C4-2B (cell line): Measurements from ENCODE around the gene HEXD.

ENCODE experiments used
- H3K27ac ChIP-seq: fragments of 450-650 bp; 2 replicates; pipeline ENCODE4 v1.5.1; 2017
- ZFX ChIP-seq: fragments of 450-650 bp; IDR thresholded peaks from 2 replicates; pipeline ENCODE4 v1.6.1; 2017
- TF ChIP-seq, protein P1 (sequence below): fragments of 450-650 bp; conservative IDR thresholded peaks from 2 replicates; pipeline ENCODE4 v1.5.1; 2017; ENCODE audit warnings: mild to moderate bottlenecking

The HEXD gene

DNA sequence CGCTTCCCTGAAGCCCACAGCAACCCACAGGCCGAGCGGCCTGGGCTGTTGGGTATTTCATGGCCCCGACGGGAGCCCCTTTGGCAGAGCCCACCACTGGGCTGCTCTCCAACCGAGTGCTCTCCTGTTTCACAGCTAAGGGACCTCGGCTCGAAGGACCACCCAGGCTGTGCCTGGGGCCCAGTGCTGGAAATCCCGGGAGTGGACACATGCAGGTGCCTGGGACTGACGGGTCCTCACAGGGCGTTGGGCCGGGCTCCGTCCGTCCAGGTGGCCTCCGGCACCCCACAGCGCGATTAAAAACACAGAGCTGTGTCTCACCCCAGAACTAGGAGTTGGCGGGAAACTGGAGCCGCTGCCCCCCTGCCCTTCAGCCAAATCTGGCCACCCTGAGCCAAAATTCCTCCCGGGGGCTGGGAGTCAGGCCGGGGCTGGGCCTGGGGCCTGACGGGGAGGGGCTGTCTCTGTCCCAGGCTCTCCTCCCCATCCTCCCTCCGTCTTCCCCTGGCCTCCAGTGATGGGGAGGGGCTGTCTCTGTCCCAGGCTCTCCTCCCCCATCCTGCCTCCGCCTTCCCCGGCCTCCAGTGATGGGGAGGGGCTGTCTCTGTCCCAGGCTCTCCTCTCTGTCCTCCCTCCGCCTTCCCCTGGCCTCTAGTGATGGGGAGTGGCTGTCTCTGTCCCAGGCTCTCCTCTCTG, 32.4 kb upstream of the HEXD start:
- peak overlapping the region; percentile 62 for H3K27ac ChIP-seq
- TF ChIP-seq ZFX: no peak
- TF ChIP-seq, protein P1, sequence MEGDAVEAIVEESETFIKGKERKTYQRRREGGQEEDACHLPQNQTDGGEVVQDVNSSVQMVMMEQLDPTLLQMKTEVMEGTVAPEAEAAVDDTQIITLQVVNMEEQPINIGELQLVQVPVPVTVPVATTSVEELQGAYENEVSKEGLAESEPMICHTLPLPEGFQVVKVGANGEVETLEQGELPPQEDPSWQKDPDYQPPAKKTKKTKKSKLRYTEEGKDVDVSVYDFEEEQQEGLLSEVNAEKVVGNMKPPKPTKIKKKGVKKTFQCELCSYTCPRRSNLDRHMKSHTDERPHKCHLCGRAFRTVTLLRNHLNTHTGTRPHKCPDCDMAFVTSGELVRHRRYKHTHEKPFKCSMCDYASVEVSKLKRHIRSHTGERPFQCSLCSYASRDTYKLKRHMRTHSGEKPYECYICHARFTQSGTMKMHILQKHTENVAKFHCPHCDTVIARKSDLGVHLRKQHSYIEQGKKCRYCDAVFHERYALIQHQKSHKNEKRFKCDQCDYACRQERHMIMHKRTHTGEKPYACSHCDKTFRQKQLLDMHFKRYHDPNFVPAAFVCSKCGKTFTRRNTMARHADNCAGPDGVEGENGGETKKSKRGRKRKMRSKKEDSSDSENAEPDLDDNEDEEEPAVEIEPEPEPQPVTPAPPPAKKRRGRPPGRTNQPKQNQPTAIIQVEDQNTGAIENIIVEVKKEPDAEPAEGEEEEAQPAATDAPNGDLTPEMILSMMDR: no peak

DNA sequence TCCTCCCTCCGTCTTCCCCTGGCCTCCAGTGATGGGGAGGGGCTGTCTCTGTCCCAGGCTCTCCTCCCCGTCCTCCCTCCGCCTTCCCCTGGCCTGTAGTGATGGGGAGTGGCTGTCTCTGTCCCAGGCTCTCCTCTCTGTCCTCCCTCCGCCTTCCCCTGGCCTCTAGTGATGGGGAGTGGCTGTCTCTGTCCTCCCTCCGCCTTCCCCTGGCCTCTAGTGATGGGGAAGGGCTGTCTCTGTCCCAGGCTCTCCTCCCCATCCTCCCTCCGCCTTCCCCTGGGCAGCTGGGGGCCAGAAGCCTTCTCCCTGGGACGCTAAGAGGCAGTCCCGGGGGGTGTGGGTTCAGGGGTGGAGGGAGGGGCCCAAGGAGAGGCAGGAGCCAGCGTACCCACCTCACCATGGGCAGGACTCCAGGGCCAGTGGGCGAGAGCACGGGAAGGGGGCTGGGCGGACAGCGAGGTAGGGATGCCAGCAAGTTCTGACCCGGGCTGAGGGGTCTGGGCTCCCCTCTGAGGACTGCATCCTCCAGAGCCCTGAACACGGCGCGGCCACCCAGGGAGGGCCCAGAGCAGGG, 31.8 kb upstream of the HEXD start:
- no peak overlapping the region for H3K27ac ChIP-seq
- no peak for TF ChIP-seq ZFX
- TF ChIP-seq, protein P1: no peak

DNA sequence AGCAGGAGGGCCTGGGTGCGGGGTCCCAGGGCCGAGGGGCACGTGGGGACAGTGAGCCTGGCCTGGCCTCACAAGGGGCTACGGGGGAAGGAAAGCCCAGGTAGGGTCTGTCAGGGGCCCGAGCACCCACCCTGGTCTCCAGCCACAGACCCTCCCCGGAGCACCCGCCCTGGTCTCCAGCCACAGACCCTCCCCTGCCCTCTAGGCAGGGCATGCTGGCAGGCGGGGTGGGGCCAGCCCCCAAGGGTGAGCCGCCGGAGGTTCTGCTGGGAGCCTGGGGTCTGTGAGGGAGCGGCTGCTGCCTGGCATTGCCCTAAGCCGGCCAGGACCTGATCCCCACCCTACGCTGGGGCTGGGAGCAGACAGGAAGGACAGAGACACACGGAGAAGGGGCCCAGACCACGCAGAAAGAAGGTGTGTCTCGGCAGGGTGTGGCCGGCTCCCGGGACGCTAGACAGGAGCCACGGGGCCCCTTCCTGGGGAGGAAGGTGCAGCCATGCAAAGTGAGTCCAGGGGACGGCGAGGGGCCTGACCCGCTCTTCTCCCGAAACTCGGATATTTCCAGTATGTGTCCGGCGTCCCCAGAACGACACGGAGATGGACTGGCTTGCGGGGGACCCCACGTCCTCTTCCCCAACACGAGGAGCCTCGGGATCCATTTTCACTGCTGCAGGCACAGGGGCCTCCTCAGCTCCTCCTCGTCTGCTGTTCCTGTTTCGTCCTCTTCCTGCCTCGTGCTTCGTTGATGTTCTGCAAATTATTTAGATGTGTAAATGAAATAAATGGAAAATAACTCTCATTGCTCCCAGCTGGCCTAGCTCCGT, 31.1 kb upstream of the HEXD start:
- no peak for TF ChIP-seq ZFX
- TF ChIP-seq, protein P1: no peak
- no peak overlapping the region for H3K27ac ChIP-seq

DNA sequence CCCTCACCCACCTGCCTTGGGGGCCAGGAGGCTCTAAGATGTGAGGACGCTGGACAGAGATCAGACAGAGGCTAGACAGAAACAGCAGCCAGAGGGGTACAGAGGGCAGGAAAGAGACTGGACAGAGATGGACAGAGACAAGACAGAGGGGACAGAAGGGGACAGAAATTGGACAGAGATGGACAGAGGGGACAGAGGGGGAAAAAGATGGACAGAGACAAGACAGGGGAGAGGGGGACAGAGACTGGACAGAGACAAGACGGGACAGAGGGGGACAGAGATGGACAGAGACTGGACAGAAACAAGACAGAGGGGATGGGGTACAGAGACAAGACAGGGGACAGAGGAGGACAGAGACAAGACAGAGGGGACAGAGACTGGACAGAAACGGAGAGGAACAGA, 30.4 kb upstream of the HEXD start:
- no peak for TF ChIP-seq ZFX
- TF ChIP-seq, protein P1: no peak
- no peak overlapping the region for H3K27ac ChIP-seq

DNA sequence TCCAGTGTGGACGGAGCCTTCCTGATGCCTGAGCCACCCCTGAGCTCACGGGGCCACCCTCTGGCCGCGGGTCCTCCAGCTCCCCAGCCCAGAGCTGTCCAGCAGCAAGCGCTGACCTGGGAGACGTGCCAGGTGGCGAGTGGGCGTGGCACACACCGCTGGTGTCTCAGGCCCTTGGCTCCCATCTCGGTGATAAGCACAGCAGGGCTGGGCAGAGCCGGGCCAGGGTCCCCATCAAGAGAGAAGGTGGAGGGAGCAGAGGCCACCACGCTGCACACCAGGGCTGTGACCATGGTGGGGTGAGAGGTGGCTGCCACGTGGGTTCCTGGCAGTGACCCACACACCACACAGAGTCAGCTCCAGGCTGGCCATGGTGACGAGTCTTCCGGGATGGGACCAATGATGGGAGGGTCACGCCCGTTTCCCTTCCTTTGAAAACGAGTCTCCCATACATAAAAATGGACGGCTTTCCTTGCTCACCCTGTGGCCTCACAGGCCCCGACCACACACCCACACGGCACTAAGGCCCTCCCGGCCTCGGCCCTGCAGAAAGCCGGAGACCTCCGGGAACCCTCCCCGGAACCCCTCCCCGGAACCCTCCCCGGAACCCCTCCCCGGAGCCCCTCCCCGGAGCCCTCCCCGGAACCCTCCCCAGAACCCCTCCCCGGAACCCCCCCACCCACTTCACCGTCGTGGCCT, 29.8 kb upstream of the HEXD start:
- no peak for TF ChIP-seq ZFX
- TF ChIP-seq, protein P1: no peak
- no peak overlapping the region for H3K27ac ChIP-seq

DNA sequence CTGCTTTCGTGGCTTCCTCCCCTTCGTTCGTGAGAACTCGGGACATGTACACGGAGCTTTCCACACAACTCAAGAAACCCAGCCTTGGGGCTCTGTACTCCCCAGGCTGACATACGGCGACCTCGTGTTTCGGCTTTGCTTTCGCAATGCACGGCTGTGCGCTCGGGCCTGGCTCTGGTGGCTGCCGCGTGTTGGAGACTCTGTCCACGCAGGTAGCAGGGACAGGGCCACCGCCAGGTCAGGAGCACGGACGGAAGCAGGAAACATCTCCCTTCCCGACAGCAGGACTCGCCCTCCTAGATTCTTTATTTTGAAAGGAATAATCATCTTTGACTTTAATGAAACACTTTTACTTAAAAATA, 29.2 kb upstream of the HEXD start:
- TF ChIP-seq, protein P1: no peak
- TF ChIP-seq ZFX: no peak
- no peak overlapping the region for H3K27ac ChIP-seq

DNA sequence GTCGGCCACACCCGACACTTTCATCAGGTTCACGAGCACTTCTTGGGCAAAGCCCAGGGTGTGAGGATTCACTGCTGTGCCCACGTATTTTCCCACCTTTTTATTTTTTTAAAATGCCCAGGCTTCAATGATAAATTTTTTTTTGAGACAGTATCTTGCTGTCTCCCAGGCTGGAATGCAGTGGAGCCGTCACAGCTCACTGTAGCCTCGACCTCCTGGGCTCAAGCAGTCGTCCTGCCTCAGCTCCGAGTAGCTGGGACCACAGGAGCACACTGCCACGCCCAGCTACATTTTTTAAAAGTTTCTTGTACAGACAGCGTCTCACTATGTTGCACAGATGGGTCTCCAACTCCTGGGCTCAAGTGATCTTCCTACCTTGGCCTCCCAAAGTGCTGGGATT, 28.8 kb upstream of the HEXD start:
- TF ChIP-seq ZFX: no peak
- TF ChIP-seq, protein P1: no peak

More for the DNA sequence above, 28.8 kb upstream of the HEXD start:
- H3K27ac ChIP-seq: no peak overlapping the region
